ENCODE measurements around the gene NACA2. TPM values are rescaled to one million over a fixed set of nuclear protein-coding genes. Genes with fewer than 3 reads are reported as not detected.
A peak's percentile ranks its signal among the peaks of the same experiment; 100 is the strongest.

The NACA2 gene
- total and polyA plus RNA-seq, 2 of the 13 experiments (the other 11 are each of a cell fraction or from before 2014, with no cell fraction given) = 0.21 TPM; not detected in 1

- H4K20me1 ChIP-seq (ENCODE audit: insufficient read depth, low read length) = no peaks in the 10 kb centered on the region
- ChIA-PET CTCF (ENCODE audit: low intra/inter-chr PET ratio, low total read pairs) (interaction anchor here (2.7 kb wide), 1 partner anchor 163 kb away, joined by 18 read pairs; no protein-coding TSS in a partner anchor), POLR2A (no interaction called here)
- WGBS (ENCODE audit: low lambda C conversion rate) = 93% methylated on average over 2 of the region's 2 CpGs
- intact Hi-C loops (cut with micrococcal nuclease; ENCODE audit: unreplicated experiment) = loop anchor here (1.0 kb wide), 1 partner anchor 164 kb away; no protein-coding TSS in a partner anchor
- no peak for FAIRE-seq
- H2AFZ ChIP-seq (ENCODE audit: low read length) = no peak overlapping the region
- in situ Hi-C loops (cut with HindIII; ENCODE audit: extremely low pct_ligation_motif_present, low pct_unique_long_range_greater_than_20kb) = loop anchor here (10.0 kb wide), 1 partner anchor 601 kb away; no protein-coding TSS in a partner anchor
- ATAC-seq = no peak
- no peaks in the 10 kb centered on the region for H3K79me2 ChIP-seq (ENCODE audit: insufficient read depth, low read length)
- DNase-seq (ENCODE audit: low spot score) = no peak
- H3K36me3 ChIP-seq (replicated peaks in 1 of 2; ENCODE audit: control insufficient read depth in 1 of 2, insufficient read depth in 2 of 2, low read length in 2 of 2) = no peaks in the 10 kb centered on the region
- H3K9ac ChIP-seq (ENCODE audit: insufficient read depth, low read depth, low read length) = no peak overlapping the region
- no peaks in the 10 kb centered on the region for H3K27me3 ChIP-seq (ENCODE audit: control insufficient read depth in 1 of 2, insufficient read depth in 2 of 2, low read length in 2 of 2)
- H3K4me3 ChIP-seq (replicated peaks in 1 of 3; ENCODE audit: insufficient read depth in 1 of 3, low read depth in 2 of 3, low read length in 3 of 3) = no peak overlapping the region
- H3K27ac ChIP-seq (ENCODE audit: extremely low read length, insufficient read depth, low read length) = no peak overlapping the region
- H3K9me3 ChIP-seq (ENCODE audit: low read length) = peaks cover 4% of the 10 kb centered on the region; the same call in 1 of the 2 replicates
- no TSS peak for BruUV-seq (replicated peaks)
- peaks cover 32% of the 10 kb centered on the region for H3K4me1 ChIP-seq (ENCODE audit: insufficient read depth, low read length)
- H3K4me2 ChIP-seq (ENCODE audit: low read depth, low read length) = no peak overlapping the region
- no peak for TF ChIP-seq MXD1 (CRISPR knock-in tag; IDR thresholded peaks at IDR 0.05)
- TF ChIP-seq ZNF597 (CRISPR knock-in tag; IDR thresholded peaks at IDR 0.05) = no peak
- no peak for TF ChIP-seq NFE2L2 (IDR thresholded peaks at IDR 0.05; ENCODE audit: low read length)
- TF ChIP-seq ZNF468 (CRISPR knock-in tag; IDR thresholded peaks at IDR 0.05) = no peak
These were observed 15.0 kb downstream of the NACA2 start for GRCh38 chr17:61575983-61576382.

GRCh38 chr17:61575352-61575975, 15.6 kb downstream of the NACA2 start:
- no peak overlapping the region for H3K4me3 ChIP-seq (replicated peaks in 1 of 3; ENCODE audit: insufficient read depth in 1 of 3, low read depth in 2 of 3, low read length in 3 of 3)
- no peak overlapping the region for H3K9ac ChIP-seq (ENCODE audit: insufficient read depth, low read depth, low read length)
- ChIA-PET POLR2A (interaction anchor here (1.2 kb wide), 1 partner anchor 162 kb away, joined by 5 read pairs; no protein-coding TSS in a partner anchor), CTCF (ENCODE audit: low intra/inter-chr PET ratio, low total read pairs) (interaction anchor here (1.1 to 2.7 kb wide), 4 partner anchors 24 to 163 kb away, joined by 5 to 18 read pairs (median 12); no protein-coding TSS in a partner anchor)
- peaks cover 26% of the 10 kb centered on the region for H3K4me1 ChIP-seq (ENCODE audit: insufficient read depth, low read length)
- H3K4me2 ChIP-seq (ENCODE audit: low read depth, low read length) = peak overlapping the region; percentile 37
- H3K27me3 ChIP-seq (ENCODE audit: control insufficient read depth in 1 of 2, insufficient read depth in 2 of 2, low read length in 2 of 2) = no peaks in the 10 kb centered on the region
- no TSS peak for BruUV-seq (replicated peaks)
- no peak overlapping the region for H3K27ac ChIP-seq (ENCODE audit: extremely low read length, insufficient read depth, low read length)
- no peaks in the 10 kb centered on the region for H4K20me1 ChIP-seq (ENCODE audit: insufficient read depth, low read length)
- FAIRE-seq (no peak), DNase-seq (ENCODE audit: low spot score) (no peak), ATAC-seq (peak; percentile 43)
- 24% methylated on average over 5 of the region's 5 CpGs for WGBS (ENCODE audit: low lambda C conversion rate)
- no peak for TF ChIP-seq SNAI1 (CRISPR knock-in tag; IDR thresholded peaks at IDR 0.05; ENCODE audit: borderline replicate concordance)
- TF ChIP-seq GATAD2A (CRISPR knock-in tag; IDR thresholded peaks at IDR 0.05) = no peak
- TF ChIP-seq ZNF546 (CRISPR knock-in tag; conservative IDR thresholded peaks at IDR 0.05) = no peak
- no peak for TF ChIP-seq ZGPAT (CRISPR knock-in tag; IDR thresholded peaks at IDR 0.05)
- peak; percentile 6; the same call in 1 of the 2 replicates for TF ChIP-seq ZNF362 (CRISPR knock-in tag; IDR thresholded peaks at IDR 0.05; ENCODE audit: borderline replicate concordance)
- H3K9me3 ChIP-seq (ENCODE audit: low read length) = peaks cover 9% of the 10 kb centered on the region; the same call in 1 of the 2 replicates
- no peak overlapping the region for H2AFZ ChIP-seq (ENCODE audit: low read length)
- H3K79me2 ChIP-seq (ENCODE audit: insufficient read depth, low read length) = no peaks in the 10 kb centered on the region
- intact Hi-C loops (cut with micrococcal nuclease; ENCODE audit: unreplicated experiment) (loop anchor here (1.0 kb wide), 1 partner anchor 163 kb away; no protein-coding TSS in a partner anchor), in situ Hi-C loops (cut with HindIII; ENCODE audit: extremely low pct_ligation_motif_present, low pct_unique_long_range_greater_than_20kb) (loop anchor here (10.0 kb wide), 1 partner anchor 601 kb away; no protein-coding TSS in a partner anchor)
- H3K36me3 ChIP-seq (replicated peaks in 1 of 2; ENCODE audit: control insufficient read depth in 1 of 2, insufficient read depth in 2 of 2, low read length in 2 of 2) = no peaks in the 10 kb centered on the region

All from HepG2 (cell line).